Stimulated activated CD8-positive, alpha-beta memory T cell treated with anti-CD3 and anti-CD28 coated beads, Interleukin-7, amount 100 ng/mL, for 4 hours (primary cell): Measurements from ENCODE around the gene GRK2.

Source experiments
- DNase-seq, 2 donors: peaks; one replicate each; pipeline ENCODE4 v3.0.0-alpha.2; 2020; ENCODE audit warnings: low read depth in 2 of 2

Gene GRK2

GRCh38 chr11:67282155-67282875 is 16.0 kb downstream of the GRK2 start:
- no peak for DNase-seq

GRCh38 chr11:67282876-67283371 is 16.7 kb downstream of the GRK2 start:
- no peak for DNase-seq

GRCh38 chr11:67283481-67283963 is 17.2 kb downstream of the GRK2 start:
- no peak for DNase-seq

- no peak for DNase-seq
Measured at GRCh38 chr11:67284811-67285540, 18.7 kb downstream of the GRK2 start.

- peak in 1 of 2 donors; percentile 50 for DNase-seq
Measured at GRCh38 chr11:67285541-67286498, 19.5 kb downstream of the GRK2 start.

- no peak for DNase-seq
Measured at GRCh38 chr11:67286621-67287333, 20.5 kb downstream of the GRK2 start.

- DNase-seq, result no peak
Measured at GRCh38 chr11:67287355-67288197, 21.3 kb downstream of the GRK2 start.

GRCh38 chr11:67288198-67288451 is 21.9 kb downstream of the GRK2 start:
- no peak for DNase-seq

GRCh38 chr11:67288452-67289225 is 22.4 kb downstream of the GRK2 start:
- DNase-seq, result peak; percentile 72 to 89

GRCh38 chr11:67289226-67289650 is 23.0 kb downstream of the GRK2 start, which contains the start of gene ANKRD13D:
TSS of gene ANKRD13D (plus strand) at chr11:67289303. CDS start at chr11:67289461, 158 bp downstream.
- no peak for DNase-seq

- DNase-seq, result no peak
Measured at GRCh38 chr11:67289651-67290479, 23.6 kb downstream of the GRK2 start.

GRCh38 chr11:67290801-67291200 is 24.5 kb downstream of the GRK2 start:
- no peak for DNase-seq

GRCh38 chr11:67291481-67292381 is 25.5 kb downstream of the GRK2 start:
- DNase-seq, result no peak

- no peak for DNase-seq
Measured at GRCh38 chr11:67292671-67293070, 26.4 kb downstream of the GRK2 start.

GRCh38 chr11:67293090-67293489 is 26.8 kb downstream of the GRK2 start:
- DNase-seq, result no peak

GRCh38 chr11:67295846-67296245 is 29.6 kb downstream of the GRK2 start:
- DNase-seq, result no peak

GRCh38 chr11:67298786-67299185 is 32.5 kb downstream of the GRK2 start:
- no peak for DNase-seq
